ENCODE data around the gene ZNF213. TPM values are rescaled to one million over a fixed set of nuclear protein-coding genes. Genes with fewer than 3 reads are reported as not detected.

ZNF213 gene
- total and polyA plus RNA-seq, 2 donors (not counting 1 experiment from before 2014, with no cell fraction given), result 0.43 to 8.8 TPM

DNA sequence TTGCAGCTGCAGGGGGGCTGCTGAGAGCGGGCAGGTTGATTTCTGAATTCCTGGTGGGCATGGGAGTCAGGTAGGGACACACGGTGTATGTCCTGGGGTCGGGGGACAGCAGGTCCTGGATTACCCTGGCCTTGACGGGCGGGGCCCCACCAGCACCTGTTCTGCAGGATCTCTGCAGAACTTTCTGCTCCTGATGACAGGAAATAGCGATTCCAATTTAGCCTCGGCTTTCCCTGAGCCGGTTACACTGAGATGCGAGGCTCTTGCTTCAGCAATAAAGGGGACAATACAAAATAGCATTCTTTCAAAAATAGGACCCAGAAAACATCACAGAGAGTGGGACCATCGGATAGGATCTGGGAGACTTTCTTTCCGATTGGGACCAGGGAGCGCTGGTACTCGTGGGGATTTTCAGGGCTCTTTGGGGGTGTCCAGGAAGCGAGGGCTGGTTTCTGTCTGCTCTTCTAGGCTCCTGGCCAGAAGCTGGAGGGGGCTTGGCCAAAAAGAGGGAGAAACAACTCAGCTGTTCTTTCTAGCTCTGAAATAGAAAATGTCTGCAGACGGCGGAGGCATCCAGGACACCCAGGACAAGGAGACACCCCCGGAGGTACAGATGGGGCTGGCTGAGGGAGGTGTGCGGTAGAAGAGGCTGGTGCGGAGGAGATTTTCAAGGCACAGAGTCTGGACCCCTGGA lies 21.8 kb upstream of the ZNF213 start:
- H2AFZ ChIP-seq (ENCODE audit: low read length), result peak overlapping the region; percentile 68
- H3K27ac ChIP-seq (ENCODE audit: insufficient read depth, low read length), result no peak overlapping the region
- peak overlapping the region; percentile 61 for H3K9ac ChIP-seq (ENCODE audit: insufficient read depth, low read length)
- H3K4me1 ChIP-seq (ENCODE audit: control insufficient read depth, extremely low read depth, insufficient read depth, low read length), result peaks cover 4% of the 10 kb centered on the region
- H4K20me1 ChIP-seq (ENCODE audit: control insufficient read depth, extremely low read depth, insufficient read depth, low read length), result no peaks in the 10 kb centered on the region
- peaks cover 3% of the 10 kb centered on the region for H3K79me2 ChIP-seq (ENCODE audit: control insufficient read depth, insufficient read depth, low read length)
- peaks cover 5% of the 10 kb centered on the region for H3K36me3 ChIP-seq (ENCODE audit: control insufficient read depth, insufficient read depth, low read length)
- DNase-seq (ENCODE audit: low read depth in 2 of 2), result peak; percentile 13 to 49
- peak overlapping the region; percentile 70 to 97 (median 87) for H3K4me3 ChIP-seq (replicated peaks in 1 of 4; ENCODE audit: control extremely low read depth in 1 of 4, insufficient read depth in 1 of 4, low read depth in 3 of 4, low read length in 4 of 4)
- no peak for TF ChIP-seq EZH2 (IDR thresholded peaks at IDR 0.05; ENCODE audit: low read length, missing control alignments)
- TF ChIP-seq, protein P1, sequence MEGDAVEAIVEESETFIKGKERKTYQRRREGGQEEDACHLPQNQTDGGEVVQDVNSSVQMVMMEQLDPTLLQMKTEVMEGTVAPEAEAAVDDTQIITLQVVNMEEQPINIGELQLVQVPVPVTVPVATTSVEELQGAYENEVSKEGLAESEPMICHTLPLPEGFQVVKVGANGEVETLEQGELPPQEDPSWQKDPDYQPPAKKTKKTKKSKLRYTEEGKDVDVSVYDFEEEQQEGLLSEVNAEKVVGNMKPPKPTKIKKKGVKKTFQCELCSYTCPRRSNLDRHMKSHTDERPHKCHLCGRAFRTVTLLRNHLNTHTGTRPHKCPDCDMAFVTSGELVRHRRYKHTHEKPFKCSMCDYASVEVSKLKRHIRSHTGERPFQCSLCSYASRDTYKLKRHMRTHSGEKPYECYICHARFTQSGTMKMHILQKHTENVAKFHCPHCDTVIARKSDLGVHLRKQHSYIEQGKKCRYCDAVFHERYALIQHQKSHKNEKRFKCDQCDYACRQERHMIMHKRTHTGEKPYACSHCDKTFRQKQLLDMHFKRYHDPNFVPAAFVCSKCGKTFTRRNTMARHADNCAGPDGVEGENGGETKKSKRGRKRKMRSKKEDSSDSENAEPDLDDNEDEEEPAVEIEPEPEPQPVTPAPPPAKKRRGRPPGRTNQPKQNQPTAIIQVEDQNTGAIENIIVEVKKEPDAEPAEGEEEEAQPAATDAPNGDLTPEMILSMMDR (conservative IDR thresholded peaks at IDR 0.05 in 1 of 2, IDR thresholded peaks at IDR 0.05 in 1 of 2; ENCODE audit: low read depth in 1 of 2, low read length in 2 of 2), result no peak
- H3K27me3 ChIP-seq (ENCODE audit: control insufficient read depth, insufficient read depth, low read length), result no peaks in the 10 kb centered on the region
- no peaks in the 10 kb centered on the region for H3K9me3 ChIP-seq (ENCODE audit: control insufficient read depth, insufficient read depth, low read depth, low read length)
- H3K4me2 ChIP-seq (ENCODE audit: extremely low read depth, insufficient read depth, low read length), result peak overlapping the region; percentile 74

DNA sequence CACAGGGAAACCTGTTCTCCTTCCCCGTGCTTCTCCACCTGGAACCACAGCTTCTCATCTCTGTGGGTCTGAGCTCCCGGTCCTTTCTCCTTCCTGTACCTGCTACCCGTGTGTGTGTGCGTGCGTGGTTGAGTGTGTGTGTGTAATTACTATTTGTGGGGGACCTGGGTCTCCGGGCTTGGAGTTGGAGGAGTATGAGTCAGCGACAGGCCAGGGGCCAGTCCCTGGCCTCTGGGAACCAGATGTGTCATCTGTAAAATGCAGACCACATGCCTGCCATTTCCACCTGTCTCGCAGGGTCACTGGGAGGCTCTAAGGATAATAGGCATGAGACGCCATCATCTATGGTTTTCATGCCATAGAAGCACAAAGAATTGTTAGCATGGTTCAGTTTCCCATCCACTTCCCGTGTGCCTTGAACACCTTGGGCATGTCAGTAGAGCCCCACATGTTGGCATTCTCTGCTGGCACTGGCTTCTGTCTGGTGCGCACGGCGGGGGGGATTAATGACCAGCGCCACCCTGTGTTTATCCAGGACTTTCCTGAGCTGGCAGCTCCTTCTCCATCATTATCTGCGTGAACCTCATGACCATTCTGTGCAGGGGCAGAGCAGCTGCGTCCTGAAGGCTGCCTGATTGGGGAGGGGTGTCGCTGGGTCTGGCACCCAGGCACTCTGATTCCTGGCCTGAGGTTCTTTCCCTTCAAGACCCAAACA lies 20.9 kb upstream of the ZNF213 start:
- H3K9me3 ChIP-seq (ENCODE audit: control insufficient read depth, insufficient read depth, low read depth, low read length), result no peaks in the 10 kb centered on the region
- peak overlapping the region; percentile 74 for H3K4me2 ChIP-seq (ENCODE audit: extremely low read depth, insufficient read depth, low read length)
- H3K27me3 ChIP-seq (ENCODE audit: control insufficient read depth, insufficient read depth, low read length), result no peaks in the 10 kb centered on the region
- peaks cover 4% of the 10 kb centered on the region for H3K4me1 ChIP-seq (ENCODE audit: control insufficient read depth, extremely low read depth, insufficient read depth, low read length)
- peak overlapping the region; percentile 70 to 97 (median 87) for H3K4me3 ChIP-seq (replicated peaks in 1 of 4; ENCODE audit: control extremely low read depth in 1 of 4, insufficient read depth in 1 of 4, low read depth in 3 of 4, low read length in 4 of 4)
- H3K36me3 ChIP-seq (ENCODE audit: control insufficient read depth, insufficient read depth, low read length), result peaks cover 8% of the 10 kb centered on the region
- TF ChIP-seq EZH2 (IDR thresholded peaks at IDR 0.05; ENCODE audit: low read length, missing control alignments), result no peak
- TF ChIP-seq, protein P1 (conservative IDR thresholded peaks at IDR 0.05 in 1 of 2, IDR thresholded peaks at IDR 0.05 in 1 of 2; ENCODE audit: low read depth in 1 of 2, low read length in 2 of 2), result no peak
- peaks cover 3% of the 10 kb centered on the region for H3K79me2 ChIP-seq (ENCODE audit: control insufficient read depth, insufficient read depth, low read length)
- no peak overlapping the region for H3K27ac ChIP-seq (ENCODE audit: insufficient read depth, low read length)
- peak in 1 of 2 donors; percentile 34 for DNase-seq (ENCODE audit: low read depth in 2 of 2)
- no peak overlapping the region for H2AFZ ChIP-seq (ENCODE audit: low read length)
- no peak overlapping the region for H3K9ac ChIP-seq (ENCODE audit: insufficient read depth, low read length)
- H4K20me1 ChIP-seq (ENCODE audit: control insufficient read depth, extremely low read depth, insufficient read depth, low read length), result no peaks in the 10 kb centered on the region

- TF ChIP-seq EZH2 (IDR thresholded peaks at IDR 0.05; ENCODE audit: low read length, missing control alignments), result no peak
- TF ChIP-seq, protein P1 (conservative IDR thresholded peaks at IDR 0.05 in 1 of 2, IDR thresholded peaks at IDR 0.05 in 1 of 2; ENCODE audit: low read depth in 1 of 2, low read length in 2 of 2), result no peak
- Histone ChIP-seq H3K9me3 (ENCODE audit: control insufficient read depth, insufficient read depth, low read depth, low read length) (no peaks in the 10 kb centered on the region), H4K20me1 (ENCODE audit: control insufficient read depth, extremely low read depth, insufficient read depth, low read length) (no peaks in the 10 kb centered on the region), H3K4me3 (replicated peaks in 1 of 4; ENCODE audit: control extremely low read depth in 1 of 4, insufficient read depth in 1 of 4, low read depth in 3 of 4, low read length in 4 of 4) (no peak overlapping the region), H3K36me3 (ENCODE audit: control insufficient read depth, insufficient read depth, low read length) (peaks cover 13% of the 10 kb centered on the region), H3K4me1 (ENCODE audit: control insufficient read depth, extremely low read depth, insufficient read depth, low read length) (peaks cover 4% of the 10 kb centered on the region), H3K4me2 (ENCODE audit: extremely low read depth, insufficient read depth, low read length) (no peak overlapping the region), H3K79me2 (ENCODE audit: control insufficient read depth, insufficient read depth, low read length) (peaks cover 3% of the 10 kb centered on the region), H3K9ac (ENCODE audit: insufficient read depth, low read length) (no peak overlapping the region), H2AFZ (ENCODE audit: low read length) (no peak overlapping the region), H3K27ac (ENCODE audit: insufficient read depth, low read length) (no peak overlapping the region), H3K27me3 (ENCODE audit: control insufficient read depth, insufficient read depth, low read length) (no peaks in the 10 kb centered on the region)
- no peak for DNase-seq (ENCODE audit: low read depth in 2 of 2)
These were observed 19.8 kb upstream of the ZNF213 start for GRCh38 chr16:3115003-3115402.
